Stimulated activated CD4-positive, alpha-beta T cell treated with anti-CD3 and anti-CD28 coated beads, TNF-alpha, amount 100 ng/mL, for 1 hour (primary cell): ENCODE data around the gene IMPG2.
"Not testable (repeated sequence)": the region's sequence is repeated elsewhere in the genome, so short reads cannot be mapped to it uniquely, and the experiment has no call there.

Source experiments
- DNase-seq, 3 donors: peaks; one replicate each; pipeline ENCODE4 v3.0.0-alpha.2; 2020; ENCODE audit warnings: low read depth in 3 of 3, low spot score in 1 of 3

Gene IMPG2

DNA sequence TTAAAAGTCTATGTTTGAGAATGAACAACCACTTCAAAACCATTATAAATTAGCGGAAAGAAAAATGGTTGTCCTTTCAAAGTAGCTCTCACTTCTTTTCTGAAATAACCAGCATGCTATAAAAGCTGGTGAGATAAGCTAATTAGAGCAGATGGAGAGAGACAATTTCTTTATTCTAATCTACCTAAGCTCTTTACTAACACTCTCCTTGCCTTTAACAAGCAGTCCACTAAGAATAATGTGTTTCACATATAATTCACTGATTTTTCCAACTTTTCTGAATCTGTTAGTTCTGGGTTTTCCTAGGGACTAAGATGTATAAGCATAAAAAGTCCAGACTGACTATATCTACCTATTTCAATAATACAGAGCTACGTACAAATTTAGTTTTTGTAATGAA lies at the start of gene IMPG2:
Gene IMPG2, minus strand, starts transcription at position 101 of the 400 bp plus-strand sequence. CDS start 203 bp downstream, outside the sequence.
- no peak for DNase-seq

DNA sequence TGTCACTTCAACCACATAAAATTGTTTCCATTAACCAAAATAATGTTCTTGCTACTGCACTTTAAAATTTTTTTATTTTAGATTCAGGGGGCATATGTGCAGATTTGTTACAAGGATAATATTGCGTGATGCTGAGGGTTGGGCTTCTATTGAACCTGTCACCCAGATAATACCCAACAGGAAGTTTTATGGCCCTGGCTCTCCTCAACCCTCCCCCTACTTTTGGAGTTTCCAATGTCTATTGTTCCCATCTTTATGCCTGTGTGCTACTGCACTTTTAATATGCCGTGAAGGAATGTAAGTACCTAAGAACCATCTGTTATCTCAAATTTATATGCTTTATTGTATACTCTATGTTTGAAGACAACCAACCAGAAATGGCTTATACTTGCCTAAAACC lies 42.0 kb upstream of the IMPG2 start:
- DNase-seq: no peak

GRCh38 chr3:101351829-101352228 lies 31.5 kb upstream of the IMPG2 start:
- DNase-seq: no peak

GRCh38 chr3:101340591-101340990 lies 20.2 kb upstream of the IMPG2 start:
- DNase-seq: no peak

GRCh38 chr3:101333883-101334282 lies 13.5 kb upstream of the IMPG2 start:
- no peak for DNase-seq

GRCh38 chr3:101329016-101329673 lies 8.8 kb upstream of the IMPG2 start:
- DNase-seq: no peak

DNA sequence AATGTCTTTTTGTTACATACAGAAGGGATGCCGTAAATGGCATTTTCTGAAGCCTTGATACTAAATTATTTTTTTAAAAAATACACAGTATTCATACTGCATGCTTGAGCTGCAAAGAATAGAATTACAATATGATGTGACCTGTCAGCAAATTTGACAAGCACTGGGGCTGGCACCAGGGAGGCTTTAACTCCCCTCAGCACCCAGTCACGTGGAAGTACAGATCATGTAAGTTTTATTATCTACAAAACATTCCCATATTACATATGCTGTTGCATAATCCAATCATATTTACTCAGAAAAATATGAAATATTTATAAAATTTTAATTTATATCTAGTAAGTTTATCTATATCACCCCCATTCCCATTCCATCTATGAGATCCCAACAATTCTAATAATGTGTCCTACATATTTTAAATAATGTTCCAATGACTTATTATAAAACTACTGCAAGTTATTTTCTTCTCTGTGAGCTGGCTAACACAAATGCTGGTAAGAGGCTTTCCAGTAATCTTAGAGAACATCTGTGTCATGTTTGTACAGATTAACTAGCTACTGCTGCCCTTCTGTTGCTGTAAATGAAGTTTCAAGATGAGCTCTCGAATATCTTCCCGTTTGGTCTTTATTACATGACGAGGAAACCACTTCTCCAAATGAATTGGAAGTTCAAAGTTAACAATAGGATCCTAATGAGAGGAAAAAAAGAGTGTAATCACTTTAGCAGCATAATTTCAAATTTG lies 5.2 kb upstream of the IMPG2 start:
- DNase-seq: no peak

GRCh38 chr3:101319531-101319930 lies 844 bp downstream of the IMPG2 start:
- DNase-seq: no peak

DNA sequence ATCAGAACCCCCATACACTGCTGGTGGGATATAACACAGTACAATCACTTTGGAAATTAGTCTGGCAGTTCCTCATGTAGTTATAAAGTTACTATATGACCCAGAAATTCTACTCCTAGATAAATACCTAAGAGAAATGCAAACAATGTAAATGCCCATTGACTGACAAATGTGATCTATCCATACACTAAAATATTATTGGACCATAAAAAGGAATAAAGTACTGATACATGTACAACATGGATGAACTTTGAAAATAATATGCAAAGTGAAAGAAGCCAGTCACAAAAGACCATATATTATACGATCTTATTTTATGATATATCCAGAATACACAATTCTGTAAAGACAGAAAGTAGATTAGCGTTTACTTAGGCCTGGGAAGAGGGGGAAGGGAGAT lies 7.8 kb downstream of the IMPG2 start:
- no peak for DNase-seq

GRCh38 chr3:101311676-101312075 lies 8.7 kb downstream of the IMPG2 start:
- no peak for DNase-seq

DNA sequence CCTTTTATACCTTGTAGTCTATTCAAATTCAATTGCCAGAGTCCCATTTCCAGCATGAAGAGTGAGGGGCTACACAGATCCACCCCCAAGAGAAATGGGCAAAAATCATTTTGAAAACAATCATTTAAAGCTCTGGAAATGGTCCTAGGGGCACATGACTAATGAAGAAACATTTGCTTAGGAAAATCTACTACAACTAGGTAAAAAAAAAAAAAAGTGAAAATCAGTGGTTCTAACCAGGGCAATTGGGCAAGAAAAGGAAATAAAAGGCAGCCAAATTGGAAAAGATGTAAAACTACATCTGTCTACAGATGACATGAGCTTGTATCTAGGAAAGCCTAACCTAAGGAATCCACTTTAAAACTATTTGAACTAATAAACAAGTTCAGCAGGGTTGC lies 9.4 kb downstream of the IMPG2 start:
- no peak for DNase-seq

- DNase-seq: not testable (repeated sequence)
Measured at GRCh38 chr3:101308147-101308772, 12.1 kb downstream of the IMPG2 start.

GRCh38 chr3:101303836-101304235 lies 16.5 kb downstream of the IMPG2 start:
- DNase-seq: no peak

GRCh38 chr3:101303089-101303731 lies 17.2 kb downstream of the IMPG2 start:
- no peak for DNase-seq

GRCh38 chr3:101300073-101300472 lies 20.3 kb downstream of the IMPG2 start:
- DNase-seq: no peak

DNA sequence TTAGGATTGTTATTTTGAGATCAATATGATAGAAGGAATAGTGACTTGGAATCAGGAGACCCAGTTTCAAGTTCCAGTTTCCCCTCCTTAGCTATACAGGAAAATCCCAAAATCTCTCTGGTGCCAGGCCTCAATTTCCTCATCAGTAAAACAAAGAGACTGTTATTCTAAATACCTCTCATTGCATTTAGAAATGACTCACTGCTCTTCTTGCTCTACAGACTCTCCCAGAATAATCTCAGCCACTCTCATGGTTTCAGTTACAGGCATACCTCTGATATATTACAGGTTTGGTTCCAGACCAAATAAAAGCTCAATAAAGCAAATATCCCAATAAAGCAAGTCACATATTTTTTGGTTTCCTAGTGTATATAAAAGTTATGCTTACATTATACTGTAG lies 28.3 kb downstream of the IMPG2 start:
- no peak for DNase-seq

GRCh38 chr3:101288294-101288693 lies 32.1 kb downstream of the IMPG2 start:
- no peak for DNase-seq

DNA sequence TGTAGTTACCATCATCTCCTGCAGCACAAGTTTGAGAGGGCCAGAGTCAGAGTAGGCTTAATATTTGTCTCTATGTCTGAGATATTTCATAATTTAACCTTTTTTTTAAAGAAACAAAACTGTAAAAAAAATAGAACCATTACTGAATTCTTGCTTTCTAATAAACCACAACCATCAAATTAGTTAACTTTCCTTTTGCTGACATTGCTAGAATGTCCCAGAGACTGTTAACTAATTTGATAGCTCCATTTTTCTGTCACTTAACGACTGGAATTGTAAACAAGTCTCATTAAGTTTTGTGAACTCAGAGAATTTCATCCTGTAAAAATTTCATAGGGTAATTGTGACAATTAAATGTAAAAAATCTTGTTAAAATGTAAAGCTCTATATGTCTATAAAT lies 35.6 kb downstream of the IMPG2 start:
- DNase-seq: no peak

GRCh38 chr3:101281521-101282030 lies 38.8 kb downstream of the IMPG2 start:
- DNase-seq: no peak

DNA sequence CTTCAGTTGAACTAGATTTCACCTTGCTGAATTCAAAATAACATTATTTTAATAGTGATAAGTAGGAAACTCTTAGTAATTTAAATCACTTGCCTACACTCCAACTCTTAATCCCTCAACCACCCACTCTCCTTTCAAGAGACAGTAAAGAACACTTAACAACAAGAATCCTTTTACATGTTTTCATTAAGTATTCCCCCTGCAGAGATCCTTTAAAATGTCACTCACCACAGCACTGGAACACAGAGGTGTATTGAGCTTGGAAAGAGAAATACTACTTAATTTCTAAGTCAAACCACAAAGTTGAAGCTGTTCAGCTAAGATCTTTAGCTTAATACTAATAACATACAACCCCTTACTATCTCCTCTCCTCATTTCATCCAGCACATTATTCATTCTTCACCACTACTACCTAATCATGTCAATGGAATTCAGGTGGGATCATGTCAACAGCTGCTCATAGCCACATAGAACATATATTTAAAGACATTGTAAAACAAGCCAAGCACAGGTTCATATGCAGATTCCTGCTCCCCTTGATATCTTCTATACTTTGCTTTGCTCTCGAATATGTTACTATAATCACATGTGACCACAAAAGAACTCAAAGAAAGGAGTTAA lies 40.5 kb downstream of the IMPG2 start:
- DNase-seq: no peak

DNA sequence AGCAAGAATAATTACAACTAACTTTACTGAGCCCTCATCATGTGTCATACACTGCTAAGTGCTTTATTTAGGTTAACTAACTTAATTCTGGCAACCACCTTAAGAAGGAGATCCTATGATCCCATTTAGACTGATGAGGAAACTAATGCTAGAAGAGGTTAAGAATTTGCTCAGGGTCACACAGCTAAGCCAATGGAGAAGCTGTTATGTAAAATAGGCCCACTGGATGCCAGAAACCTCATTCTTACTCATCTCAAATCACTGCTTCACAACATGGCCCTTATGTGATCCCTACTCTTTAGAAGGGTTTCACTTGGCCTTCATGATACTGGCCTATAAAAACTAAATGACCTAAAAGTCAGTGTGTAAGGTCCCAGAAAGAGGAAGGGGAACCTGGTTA lies 41.2 kb downstream of the IMPG2 start:
- no peak for DNase-seq
